HG03108 (cell line): ENCODE measurements around the gene CNOT11.
"Not testable (repeated sequence)": the region's sequence is repeated elsewhere in the genome, so short reads cannot be mapped to it uniquely, and the experiment has no call there.

ENCODE experiments used
- ATAC-seq: cut with Tn5 transposase; IDR thresholded peaks from one replicate; pipeline ENCODE4 v1.9.1; 2021; ENCODE audit warnings: moderate library complexity; ENCODE audit not compliant: unreplicated experiment

CNOT11 gene

GRCh38 chr2:101244899-101245298 is 7.8 kb upstream of the CNOT11 start:
- ATAC-seq: not testable (repeated sequence)

GRCh38 chr2:101245468-101245867 is 7.2 kb upstream of the CNOT11 start:
- ATAC-seq: not testable (repeated sequence)

- not testable (repeated sequence) for ATAC-seq
Observed at GRCh38 chr2:101248756-101249155, 3.9 kb upstream of the CNOT11 start.

GRCh38 chr2:101249826-101250225 is 2.9 kb upstream of the CNOT11 start:
- ATAC-seq: no peak

GRCh38 chr2:101251246-101251781 is 1.4 kb upstream of the CNOT11 start:
- ATAC-seq: not testable (repeated sequence)

GRCh38 chr2:101251844-101252407 is 760 bp upstream of the CNOT11 start:
- peak; percentile 31 for ATAC-seq

- peak; percentile 43 for ATAC-seq
Observed at GRCh38 chr2:101253013-101253702, 472 bp downstream of the CNOT11 start.

GRCh38 chr2:101253703-101254450 is 1.2 kb downstream of the CNOT11 start:
- no peak for ATAC-seq

- no peak for ATAC-seq
Observed at GRCh38 chr2:101255501-101255900, 2.8 kb downstream of the CNOT11 start.

GRCh38 chr2:101256316-101256715 is 3.6 kb downstream of the CNOT11 start:
- ATAC-seq: no peak

GRCh38 chr2:101258804-101259203 is 6.1 kb downstream of the CNOT11 start:
- no peak for ATAC-seq

GRCh38 chr2:101262142-101262541 is 9.5 kb downstream of the CNOT11 start:
- no peak for ATAC-seq

- no peak for ATAC-seq
Observed at GRCh38 chr2:101263377-101263800, 10.7 kb downstream of the CNOT11 start.

GRCh38 chr2:101264360-101264939 is 11.8 kb downstream of the CNOT11 start:
- ATAC-seq: no peak

GRCh38 chr2:101265893-101266499 is 13.3 kb downstream of the CNOT11 start:
- ATAC-seq: no peak

GRCh38 chr2:101267671-101268656 is 15.3 kb downstream of the CNOT11 start:
- ATAC-seq: peak; percentile 62

- no peak for ATAC-seq
Observed at GRCh38 chr2:101270700-101271259, 18.1 kb downstream of the CNOT11 start.

- peak; percentile 63 for ATAC-seq
Observed at GRCh38 chr2:101272045-101272784, 19.5 kb downstream of the CNOT11 start.

GRCh38 chr2:101273056-101273455 is 20.4 kb downstream of the CNOT11 start:
- no peak for ATAC-seq
